Liver (tissue), 9 donors: Measurements from ENCODE around the gene PTPRD. TPM values are rescaled to one million over a fixed set of nuclear protein-coding genes. Genes with fewer than 3 reads are reported as not detected.

Experiments
- DNase-seq: peaks from one replicate; pipeline ENCODE4 v3.0.0-alpha.2; 2017; ENCODE audit warnings: low spot score
- H3K27ac ChIP-seq, 2 donors: one replicate each; pipeline ENCODE4 v1.7.0; 2013; ENCODE audit warnings: inconsistent platforms in 2 of 2, low read length in 2 of 2, control low read depth in 1 of 2, low read depth in 1 of 2, mild to moderate bottlenecking in 1 of 2
- H3K27me3 ChIP-seq, 4 donors: one replicate each; pipeline versions ENCODE4 v1.6.1 to v1.7.0; 2013; ENCODE audit warnings: low read length in 3 of 4, inconsistent platforms in 1 of 4, mild to moderate bottlenecking in 1 of 4, moderate library complexity in 1 of 4; ENCODE audit not compliant: control insufficient read depth in 4 of 4, insufficient read depth in 4 of 4
- H3K36me3 ChIP-seq, 4 donors: one replicate each; pipeline versions ENCODE4 v1.6.1 to v1.7.0; 2013; ENCODE audit warnings: low read length in 3 of 4, mild to moderate bottlenecking in 3 of 4, low read depth in 1 of 4, moderate library complexity in 1 of 4; ENCODE audit not compliant: control insufficient read depth in 4 of 4, insufficient read depth in 3 of 4
- H3K4me1 ChIP-seq, 4 donors: one replicate each; pipeline versions ENCODE4 v1.6.1 to v1.7.0; 2013; ENCODE audit warnings: low read length in 3 of 4, mild to moderate bottlenecking in 3 of 4, moderate library complexity in 1 of 4; ENCODE audit not compliant: control insufficient read depth in 4 of 4, insufficient read depth in 4 of 4
- H3K4me3 ChIP-seq, 3 donors: one replicate each; pipeline versions ENCODE4 v1.6.1 to v1.7.0; 2013; ENCODE audit warnings: low read length in 3 of 3, control low read depth in 1 of 3, low read depth in 1 of 3, mild to moderate bottlenecking in 1 of 3
- H3K9ac ChIP-seq, 2 donors: one replicate each; pipeline ENCODE4 v1.7.0; 2013; ENCODE audit warnings: low read length in 2 of 2, mild to moderate bottlenecking in 2 of 2, moderate library complexity in 2 of 2, control low read depth in 1 of 2, low read depth in 1 of 2
- H3K9me3 ChIP-seq, 4 donors: one replicate each; pipeline versions ENCODE4 v1.6.1 to v1.7.0; 2013; ENCODE audit warnings: low read length in 3 of 4; ENCODE audit not compliant: control insufficient read depth in 4 of 4
- EGR1 ChIP-seq, 2 donors: IDR thresholded peaks; 2 replicates each; pipeline ENCODE4 v1.6.1; 2016 to 2018; ENCODE audit warnings: antibody characterized with exemption in 2 of 2, low read depth in 2 of 2
- FOXA1 ChIP-seq: IDR thresholded peaks from 2 replicates; pipeline ENCODE4 v1.6.1; 2016; ENCODE audit warnings: antibody characterized with exemption
- FOXA2 ChIP-seq: IDR thresholded peaks from 2 replicates; pipeline ENCODE4 v1.6.1; 2016; ENCODE audit warnings: antibody characterized with exemption
- GABPA ChIP-seq, 2 donors: IDR thresholded peaks in 1 of 2; conservative IDR thresholded peaks in 1 of 2; 2 replicates each; pipeline ENCODE4 v1.6.1; 2016; ENCODE audit warnings: antibody characterized with exemption in 2 of 2, mild to moderate bottlenecking in 1 of 2, moderate library complexity in 1 of 2
- HNF4A ChIP-seq, 2 donors: conservative IDR thresholded peaks; 2 replicates each; pipeline ENCODE4 v1.6.1; 2016; ENCODE audit warnings: antibody characterized with exemption in 2 of 2, mild to moderate bottlenecking in 2 of 2
- HNF4G ChIP-seq: IDR thresholded peaks from 2 replicates; pipeline ENCODE4 v1.6.1; 2016; ENCODE audit warnings: antibody characterized with exemption
- NR2F2 ChIP-seq: IDR thresholded peaks from 2 replicates; pipeline ENCODE4 v1.6.1; 2016; ENCODE audit warnings: antibody characterized with exemption
- RAD21 ChIP-seq, 2 donors: IDR thresholded peaks; 2 replicates each; pipeline ENCODE4 v1.6.1; 2016; ENCODE audit warnings: antibody characterized with exemption in 2 of 2, mild to moderate bottlenecking in 2 of 2
- RXRA ChIP-seq, 2 donors: IDR thresholded peaks; 2 replicates each; pipeline ENCODE4 v1.6.1; 2017 to 2018; ENCODE audit warnings: antibody characterized with exemption in 2 of 2, mild to moderate bottlenecking in 1 of 2
- SP1 ChIP-seq: IDR thresholded peaks from 2 replicates; pipeline ENCODE4 v1.6.1; 2018; ENCODE audit warnings: antibody characterized with exemption, mild to moderate bottlenecking
- TAF1 ChIP-seq: conservative IDR thresholded peaks from 2 replicates; pipeline ENCODE4 v1.6.1; 2016; ENCODE audit warnings: antibody characterized with exemption, mild to moderate bottlenecking
- YY1 ChIP-seq: IDR thresholded peaks from 2 replicates; pipeline ENCODE4 v1.6.1; 2016; ENCODE audit warnings: antibody characterized with exemption, mild to moderate bottlenecking
- WGBS: extraction: QIAGEN DNeasy Blood & Tissue Kit; methylation state at CpG from one replicate; pipeline ENCODE4 v1.1.7; 2013; 5-methylcytosine and 5-hydroxymethylcytosine counted together
- polyA plus RNA-seq, 2 donors: library from polyadenylated mRNA; stranded (reverse) in 1 of 2; unstranded in 1 of 2; fragments of 200-250 nt in 1 of 2; fragments of >200 nt in 1 of 2; fragmentation: Nextera tagmentation in 1 of 2; extraction: Ambion mirVana in 1 of 2; gene quantifications; one replicate each; pipeline versions ENCODE4 v1.2.1 to v1.2.3, GENCODE V29; 2013 to 2015
- total RNA-seq, 2 donors: library from RNA; depleted of rRNA; stranded (reverse); fragments of >200 nt; gene quantifications; one replicate each; pipeline ENCODE4 v1.2.3, GENCODE V29; 2014
- TF ChIP-seq, protein P1 (sequence below): fragments of 150-350 bp; IDR thresholded peaks from 2 replicates; pipeline ENCODE4 v1.5.1; 2017; ENCODE audit warnings: improper control_type of control experiment, low read depth, low read length; ENCODE audit not compliant: missing input control
- TF ChIP-seq, protein P2 (sequence below): IDR thresholded peaks from 2 replicates; pipeline ENCODE4 v1.6.1; 2016; ENCODE audit warnings: antibody characterized with exemption
- TF ChIP-seq, protein P3 (sequence below): IDR thresholded peaks from 2 replicates; pipeline ENCODE4 v1.6.1; 2016; ENCODE audit warnings: antibody characterized with exemption
- TF ChIP-seq, protein P4 (sequence below): IDR thresholded peaks from 2 replicates; pipeline ENCODE4 v1.6.1; 2016; ENCODE audit warnings: antibody characterized with exemption
- donor health status: healthy.
- donor health status: healthy.
- donor health status: healthy.
- donor health status: healthy.
- donor health status: healthy.

Gene PTPRD
- total and polyA plus RNA-seq, 4 donors, result 0.78 to 34.2 (median 4.7) TPM

DNA sequence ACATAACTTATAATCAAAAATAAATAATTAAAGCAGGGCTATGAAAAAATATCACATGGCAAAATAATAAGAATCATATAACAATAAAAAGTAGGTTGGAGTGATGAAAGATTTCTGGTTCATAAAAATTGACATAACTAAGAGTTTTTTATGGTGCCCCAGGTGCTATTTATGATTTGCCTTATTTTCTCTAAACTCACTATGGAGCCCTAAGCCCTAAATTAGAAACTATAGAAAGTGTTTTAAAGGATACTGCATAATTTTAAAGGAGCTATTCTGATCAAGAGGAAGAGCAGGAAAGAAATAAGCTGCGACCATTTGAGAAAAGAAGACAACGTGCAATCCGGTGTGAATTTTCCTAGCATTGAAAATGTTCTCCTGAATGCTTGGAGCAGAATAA lies 2178.2 kb downstream of the PTPRD start (continued):
- TF ChIP-seq, protein P1, sequence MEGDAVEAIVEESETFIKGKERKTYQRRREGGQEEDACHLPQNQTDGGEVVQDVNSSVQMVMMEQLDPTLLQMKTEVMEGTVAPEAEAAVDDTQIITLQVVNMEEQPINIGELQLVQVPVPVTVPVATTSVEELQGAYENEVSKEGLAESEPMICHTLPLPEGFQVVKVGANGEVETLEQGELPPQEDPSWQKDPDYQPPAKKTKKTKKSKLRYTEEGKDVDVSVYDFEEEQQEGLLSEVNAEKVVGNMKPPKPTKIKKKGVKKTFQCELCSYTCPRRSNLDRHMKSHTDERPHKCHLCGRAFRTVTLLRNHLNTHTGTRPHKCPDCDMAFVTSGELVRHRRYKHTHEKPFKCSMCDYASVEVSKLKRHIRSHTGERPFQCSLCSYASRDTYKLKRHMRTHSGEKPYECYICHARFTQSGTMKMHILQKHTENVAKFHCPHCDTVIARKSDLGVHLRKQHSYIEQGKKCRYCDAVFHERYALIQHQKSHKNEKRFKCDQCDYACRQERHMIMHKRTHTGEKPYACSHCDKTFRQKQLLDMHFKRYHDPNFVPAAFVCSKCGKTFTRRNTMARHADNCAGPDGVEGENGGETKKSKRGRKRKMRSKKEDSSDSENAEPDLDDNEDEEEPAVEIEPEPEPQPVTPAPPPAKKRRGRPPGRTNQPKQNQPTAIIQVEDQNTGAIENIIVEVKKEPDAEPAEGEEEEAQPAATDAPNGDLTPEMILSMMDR, result no peak
- TF ChIP-seq SP1 (no peak), FOXA1 (no peak), RAD21 (IDR thresholded peaks at IDR 0.05) (no peak)
- TF ChIP-seq, protein P2, sequence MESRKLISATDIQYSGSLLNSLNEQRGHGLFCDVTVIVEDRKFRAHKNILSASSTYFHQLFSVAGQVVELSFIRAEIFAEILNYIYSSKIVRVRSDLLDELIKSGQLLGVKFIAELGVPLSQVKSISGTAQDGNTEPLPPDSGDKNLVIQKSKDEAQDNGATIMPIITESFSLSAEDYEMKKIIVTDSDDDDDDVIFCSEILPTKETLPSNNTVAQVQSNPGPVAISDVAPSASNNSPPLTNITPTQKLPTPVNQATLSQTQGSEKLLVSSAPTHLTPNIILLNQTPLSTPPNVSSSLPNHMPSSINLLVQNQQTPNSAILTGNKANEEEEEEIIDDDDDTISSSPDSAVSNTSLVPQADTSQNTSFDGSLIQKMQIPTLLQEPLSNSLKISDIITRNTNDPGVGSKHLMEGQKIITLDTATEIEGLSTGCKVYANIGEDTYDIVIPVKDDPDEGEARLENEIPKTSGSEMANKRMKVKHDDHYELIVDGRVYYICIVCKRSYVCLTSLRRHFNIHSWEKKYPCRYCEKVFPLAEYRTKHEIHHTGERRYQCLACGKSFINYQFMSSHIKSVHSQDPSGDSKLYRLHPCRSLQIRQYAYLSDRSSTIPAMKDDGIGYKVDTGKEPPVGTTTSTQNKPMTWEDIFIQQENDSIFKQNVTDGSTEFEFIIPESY, result no peak

DNA sequence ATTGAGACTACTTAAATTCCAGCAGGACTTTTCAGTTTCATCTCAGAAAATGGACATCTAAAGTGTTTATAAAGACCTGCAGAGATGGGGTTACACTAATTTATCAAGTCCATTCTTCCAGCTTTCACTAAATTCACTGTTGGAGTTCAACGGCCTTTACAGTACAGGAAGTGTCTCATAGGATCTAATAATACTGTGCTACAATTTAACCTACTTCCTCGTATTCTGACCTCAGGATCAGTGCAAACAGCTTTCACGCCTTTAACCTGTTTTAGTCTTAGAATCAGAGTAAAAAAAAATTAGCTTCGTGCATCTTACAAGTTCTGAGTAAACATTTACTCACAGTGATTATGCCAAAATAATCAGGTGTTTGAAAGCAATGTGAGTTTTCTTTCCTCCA lies 2180.6 kb downstream of the PTPRD start:
- Histone ChIP-seq H3K27ac (no peak overlapping the region), H3K27me3 (no peaks in the 10 kb centered on the region), H3K9ac (no peak overlapping the region), H3K4me1 (no peaks in the 10 kb centered on the region), H3K36me3 (no peaks in the 10 kb centered on the region), H3K4me3 (no peak overlapping the region), H3K9me3 (no peaks in the 10 kb centered on the region)
- TF ChIP-seq FOXA1 (no peak), HNF4G (no peak), YY1 (no peak), RXRA (IDR thresholded peaks at IDR 0.05) (no peak), NR2F2 (no peak), HNF4A (conservative IDR thresholded peaks at IDR 0.05) (no peak), FOXA2 (no peak), TAF1 (no peak), RAD21 (IDR thresholded peaks at IDR 0.05) (no peak)
- TF ChIP-seq, protein P3, sequence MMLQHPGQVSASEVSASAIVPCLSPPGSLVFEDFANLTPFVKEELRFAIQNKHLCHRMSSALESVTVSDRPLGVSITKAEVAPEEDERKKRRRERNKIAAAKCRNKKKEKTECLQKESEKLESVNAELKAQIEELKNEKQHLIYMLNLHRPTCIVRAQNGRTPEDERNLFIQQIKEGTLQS, result no peak
- TF ChIP-seq, protein P4, sequence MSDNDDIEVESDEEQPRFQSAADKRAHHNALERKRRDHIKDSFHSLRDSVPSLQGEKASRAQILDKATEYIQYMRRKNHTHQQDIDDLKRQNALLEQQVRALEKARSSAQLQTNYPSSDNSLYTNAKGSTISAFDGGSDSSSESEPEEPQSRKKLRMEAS, result no peak
- TF ChIP-seq, protein P1, result no peak
- no peak for DNase-seq
- WGBS, result 63% methylated on average over 4 of the region's 4 CpGs

DNA sequence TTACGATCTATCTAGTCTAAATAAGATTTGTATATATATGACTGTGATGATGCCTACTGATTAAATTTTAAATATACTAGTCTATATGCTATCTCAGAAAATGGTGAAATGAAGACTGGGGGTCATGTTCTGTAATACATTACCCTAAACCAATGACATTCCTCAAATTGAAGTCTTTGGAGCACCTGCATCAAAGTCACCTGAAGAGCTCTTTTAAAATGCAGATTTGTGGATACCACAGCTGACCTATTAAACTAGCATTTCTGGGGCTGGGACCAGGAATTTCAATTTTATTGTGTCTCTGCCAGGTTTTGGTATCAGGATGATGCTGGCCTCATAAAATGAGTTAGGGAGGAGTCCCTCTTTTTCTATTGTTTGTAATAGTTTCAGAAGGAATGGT lies 2181.3 kb downstream of the PTPRD start:
- no peak overlapping the region for H3K9ac ChIP-seq
- 96% methylated on average over 1 of the region's 1 CpG for WGBS
- no peaks in the 10 kb centered on the region for H3K4me1 ChIP-seq
- H3K27me3 ChIP-seq, result no peaks in the 10 kb centered on the region
- H3K27ac ChIP-seq, result no peak overlapping the region
- no peaks in the 10 kb centered on the region for H3K9me3 ChIP-seq
- no peak overlapping the region for H3K4me3 ChIP-seq
- DNase-seq, result no peak
- H3K36me3 ChIP-seq, result no peaks in the 10 kb centered on the region
- no peak for TF ChIP-seq TAF1
- TF ChIP-seq GABPA (IDR thresholded peaks at IDR 0.05 in 1 of 2, conservative IDR thresholded peaks at IDR 0.05 in 1 of 2), result no peak
- TF ChIP-seq SP1, result no peak
- TF ChIP-seq, protein P2, result no peak
- no peak for TF ChIP-seq RXRA (IDR thresholded peaks at IDR 0.05)
- no peak for TF ChIP-seq HNF4A (conservative IDR thresholded peaks at IDR 0.05)
- no peak for TF ChIP-seq FOXA2
- TF ChIP-seq, protein P1, result no peak
- TF ChIP-seq, protein P3, result no peak
- no peak for TF ChIP-seq HNF4G
- no peak for TF ChIP-seq RAD21 (IDR thresholded peaks at IDR 0.05)
- TF ChIP-seq, protein P4, result no peak
- TF ChIP-seq YY1, result no peak
- TF ChIP-seq EGR1 (IDR thresholded peaks at IDR 0.05; ENCODE audit: low read depth in 2 of 2), result no peak
